HPDE6-E6E7 (cell line): ENCODE results near the gene LEP.
"Not testable (repeated sequence)": the region's sequence is repeated elsewhere in the genome, so short reads cannot be mapped to it uniquely, and the experiment has no call there.

Experiments used
- DNase-seq: peaks from one replicate; pipeline ENCODE4 v3.0.0; 2011; ENCODE audit warnings: missing footprints; ENCODE audit errors: extremely low spot score

Gene LEP

GRCh38 chr7:128210590-128211570 is 30.2 kb upstream of the LEP start:
- no peak for DNase-seq

- DNase-seq: no peak
Observed at GRCh38 chr7:128211626-128212025, 29.5 kb upstream of the LEP start.

- DNase-seq: no peak
Observed at GRCh38 chr7:128214463-128214862, 26.6 kb upstream of the LEP start.

- no peak for DNase-seq
Observed at GRCh38 chr7:128215281-128215680, 25.8 kb upstream of the LEP start.

- DNase-seq: no peak
Observed at GRCh38 chr7:128215739-128216138, 25.3 kb upstream of the LEP start.

- no peak for DNase-seq
Observed at GRCh38 chr7:128217030-128217805, 23.9 kb upstream of the LEP start.

GRCh38 chr7:128217967-128218652 is 23.0 kb upstream of the LEP start:
- DNase-seq: no peak

GRCh38 chr7:128219636-128220035 is 21.4 kb upstream of the LEP start:
- no peak for DNase-seq

- peak; percentile 46 for DNase-seq
Observed at GRCh38 chr7:128221929-128222403, 19.1 kb upstream of the LEP start.

- DNase-seq: no peak
Observed at GRCh38 chr7:128226132-128226980, 14.7 kb upstream of the LEP start.

GRCh38 chr7:128227271-128227670 is 13.8 kb upstream of the LEP start:
- DNase-seq: no peak

- no peak for DNase-seq
Observed at GRCh38 chr7:128231021-128231420, 10.1 kb upstream of the LEP start.

GRCh38 chr7:128231677-128232076 is 9.4 kb upstream of the LEP start:
- DNase-seq: no peak

- no peak for DNase-seq
Observed at GRCh38 chr7:128233471-128233870, 7.6 kb upstream of the LEP start.

- DNase-seq: no peak
Observed at GRCh38 chr7:128234476-128235026, 6.5 kb upstream of the LEP start.

- no peak for DNase-seq
Observed at GRCh38 chr7:128235471-128235870, 5.6 kb upstream of the LEP start.

GRCh38 chr7:128236924-128237586 is 4.0 kb upstream of the LEP start:
- DNase-seq: peak; percentile 66

GRCh38 chr7:128239146-128239545 is 1.9 kb upstream of the LEP start:
- not testable (repeated sequence) for DNase-seq

GRCh38 chr7:128242661-128243060 is 1.6 kb downstream of the LEP start:
- DNase-seq: no peak

- no peak for DNase-seq
Observed at GRCh38 chr7:128243273-128243672, 2.2 kb downstream of the LEP start.
